Lung (tissue), 12 donors: ENCODE data around the gene DLG1. TPM values are rescaled to one million over a fixed set of nuclear protein-coding genes. Genes with fewer than 3 reads are reported as not detected.
A peak's percentile ranks its signal among the peaks of the same experiment; 100 is the strongest.
"Not testable (repeated sequence)": the region's sequence is repeated elsewhere in the genome, so short reads cannot be mapped to it uniquely, and the experiment has no call there.

Source experiments
- ATAC-seq: fragments of 200-7000 bp; cut with Tn5 transposase; one replicate; pipeline ENCODE4 v1.9.1; 2020; ENCODE audit warnings: moderate number of reproducible peaks; ENCODE audit not compliant: insufficient read depth, low FRiP score
- DNase-seq, 3 donors: peaks; one replicate each; pipeline ENCODE4 v3.0.0-alpha.2; 2013 to 2017
- H3K27ac ChIP-seq, 2 donors: one replicate each; pipeline ENCODE4 v1.5.1; 2013; ENCODE audit warnings: mild to moderate bottlenecking in 2 of 2, moderate library complexity in 2 of 2, control low read depth in 1 of 2, inconsistent platforms in 1 of 2, low read depth in 1 of 2, low read length in 1 of 2
- H3K27me3 ChIP-seq, 3 donors: one replicate each; pipeline ENCODE4 v1.5.1; 2013; ENCODE audit warnings: low read length in 2 of 3; ENCODE audit not compliant: control insufficient read depth in 3 of 3, insufficient read depth in 3 of 3
- H3K36me3 ChIP-seq, 4 donors: one replicate each; pipeline ENCODE4 v1.5.1; 2013; ENCODE audit warnings: low read length in 4 of 4, mild to moderate bottlenecking in 1 of 4, moderate library complexity in 1 of 4; ENCODE audit not compliant: control insufficient read depth in 4 of 4, insufficient read depth in 4 of 4
- H3K4me1 ChIP-seq, 5 donors: one replicate each; pipeline ENCODE4 v1.5.1; 2013; ENCODE audit warnings: low read length in 5 of 5, mild to moderate bottlenecking in 2 of 5, moderate library complexity in 1 of 5; ENCODE audit not compliant: control insufficient read depth in 5 of 5, insufficient read depth in 5 of 5
- H3K4me3 ChIP-seq: one replicate; pipeline ENCODE4 v1.5.1; 2013; ENCODE audit warnings: mild to moderate bottlenecking, control low read depth, moderate library complexity
- H3K9ac ChIP-seq, 2 donors: one replicate each; pipeline ENCODE4 v1.5.1; 2013; ENCODE audit warnings: low read length in 2 of 2, control low read depth in 1 of 2; ENCODE audit not compliant: insufficient read depth in 1 of 2
- H3K9me3 ChIP-seq, 4 donors: one replicate each; pipeline ENCODE4 v1.5.1; 2013; ENCODE audit warnings: low read length in 3 of 4, mild to moderate bottlenecking in 1 of 4, moderate library complexity in 1 of 4; ENCODE audit not compliant: control insufficient read depth in 4 of 4, insufficient read depth in 3 of 4
- WGBS, 2 donors: extraction: QIAGEN DNeasy Blood & Tissue Kit; methylation state at CpG; one replicate each; pipeline ENCODE4 v1.1.7; 2013; 5-methylcytosine and 5-hydroxymethylcytosine counted together
- polyA plus RNA-seq, 2 donors: library from polyadenylated mRNA; stranded (reverse); fragments of 200-250 nt; gene quantifications; one replicate each; pipeline ENCODE4 v1.2.1, GENCODE V29; 2013
- total RNA-seq, 2 donors: library from RNA; depleted of rRNA in 1 of 2; stranded (reverse); fragments of >200 nt in 1 of 2; gene quantifications; one replicate each; pipeline ENCODE4 v1.2.1, GENCODE V29; 2014 to 2021
- TF ChIP-seq, protein P1 (sequence below): IDR thresholded peaks from 2 replicates; pipeline ENCODE4 v1.5.1; 2012; ENCODE audit warnings: mild to moderate bottlenecking; ENCODE audit errors: control extremely low read depth, extremely low read depth
- donor health status: control.
- donor health status: control.
- donor health status: Bipolar disorder and iron deficiency.
- donor health status: healthy.
- donor health status: DM: yes; HTN: yes; CAD: no.

Gene DLG1
- total and polyA plus RNA-seq, 4 donors = 16.0 to 114 (median 45.7) TPM

DNA sequence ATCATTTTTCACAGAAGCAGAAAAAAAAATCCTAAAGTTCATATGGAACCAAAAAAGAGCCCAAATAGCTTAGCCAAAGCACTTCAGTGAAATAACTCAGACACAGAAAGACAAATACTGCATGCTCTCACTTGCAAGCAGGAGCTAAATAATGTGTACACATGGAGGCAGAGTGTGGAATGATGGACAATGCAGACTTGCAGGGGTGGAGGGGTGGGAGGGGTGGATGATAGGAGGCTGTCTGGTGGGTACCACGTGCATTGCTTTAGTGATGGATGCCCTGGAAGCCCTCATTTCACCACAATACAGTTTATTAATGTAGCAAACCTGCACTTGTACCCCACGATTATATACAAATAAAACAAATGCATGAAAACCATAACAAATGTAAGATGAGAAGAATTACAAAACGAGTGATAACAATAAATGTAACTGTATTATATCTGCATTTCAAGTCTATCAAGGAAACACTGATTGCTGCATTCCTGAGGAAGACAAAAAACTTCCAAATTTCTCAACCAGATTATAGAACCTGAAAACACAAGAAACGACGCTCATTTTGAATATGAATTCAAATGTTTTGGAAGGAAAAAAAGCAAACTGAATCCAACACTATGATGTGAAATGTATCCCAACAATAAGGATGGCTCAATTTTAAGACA, 96.5 kb downstream of the DLG1 start:
- TF ChIP-seq, protein P1, sequence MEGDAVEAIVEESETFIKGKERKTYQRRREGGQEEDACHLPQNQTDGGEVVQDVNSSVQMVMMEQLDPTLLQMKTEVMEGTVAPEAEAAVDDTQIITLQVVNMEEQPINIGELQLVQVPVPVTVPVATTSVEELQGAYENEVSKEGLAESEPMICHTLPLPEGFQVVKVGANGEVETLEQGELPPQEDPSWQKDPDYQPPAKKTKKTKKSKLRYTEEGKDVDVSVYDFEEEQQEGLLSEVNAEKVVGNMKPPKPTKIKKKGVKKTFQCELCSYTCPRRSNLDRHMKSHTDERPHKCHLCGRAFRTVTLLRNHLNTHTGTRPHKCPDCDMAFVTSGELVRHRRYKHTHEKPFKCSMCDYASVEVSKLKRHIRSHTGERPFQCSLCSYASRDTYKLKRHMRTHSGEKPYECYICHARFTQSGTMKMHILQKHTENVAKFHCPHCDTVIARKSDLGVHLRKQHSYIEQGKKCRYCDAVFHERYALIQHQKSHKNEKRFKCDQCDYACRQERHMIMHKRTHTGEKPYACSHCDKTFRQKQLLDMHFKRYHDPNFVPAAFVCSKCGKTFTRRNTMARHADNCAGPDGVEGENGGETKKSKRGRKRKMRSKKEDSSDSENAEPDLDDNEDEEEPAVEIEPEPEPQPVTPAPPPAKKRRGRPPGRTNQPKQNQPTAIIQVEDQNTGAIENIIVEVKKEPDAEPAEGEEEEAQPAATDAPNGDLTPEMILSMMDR = no peak
- Histone ChIP-seq H3K27me3 (no peaks in the 10 kb centered on the region), H3K4me3 (no peak overlapping the region), H3K9ac (no peak overlapping the region), H3K36me3 (no peaks in the 10 kb centered on the region), H3K4me1 (peaks cover 0 to 4% (median 0%) of the 10 kb centered on the region in 5 donors), H3K27ac (no peak overlapping the region), H3K9me3 (no peaks in the 10 kb centered on the region)
- DNase-seq (no peak), ATAC-seq (no peak)
- 70 to 81% methylated on average over 5 of the region's 5 CpGs for WGBS, 2 donors

DNA sequence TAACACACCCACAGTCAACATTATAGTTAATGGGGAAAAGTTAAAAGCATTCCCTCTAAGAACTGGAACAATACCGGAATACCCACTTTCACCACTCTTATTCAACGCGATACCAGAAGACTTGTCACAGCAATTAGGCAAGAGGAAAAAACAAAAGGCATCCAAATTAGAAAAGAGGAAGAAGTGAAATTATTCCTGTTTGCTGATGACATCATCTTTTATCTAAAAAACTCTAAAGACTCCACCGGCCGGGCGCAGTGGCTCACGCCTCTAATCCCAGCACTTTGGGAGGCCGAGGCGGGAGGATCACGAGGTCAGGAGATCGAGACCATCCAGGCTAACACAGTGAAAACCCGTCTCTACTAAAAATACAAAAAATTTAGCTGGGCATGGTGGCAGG, 97.6 kb downstream of the DLG1 start:
- H3K27ac ChIP-seq, H3K27me3 ChIP-seq, H3K4me1 ChIP-seq, DNase-seq, H3K9ac ChIP-seq, H3K36me3 ChIP-seq, H3K4me3 ChIP-seq, H3K9me3 ChIP-seq: not testable (repeated sequence)
- 82 to 87% methylated on average over 12 of the region's 12 CpGs for WGBS, 2 donors
- ATAC-seq = peak; percentile 11

DNA sequence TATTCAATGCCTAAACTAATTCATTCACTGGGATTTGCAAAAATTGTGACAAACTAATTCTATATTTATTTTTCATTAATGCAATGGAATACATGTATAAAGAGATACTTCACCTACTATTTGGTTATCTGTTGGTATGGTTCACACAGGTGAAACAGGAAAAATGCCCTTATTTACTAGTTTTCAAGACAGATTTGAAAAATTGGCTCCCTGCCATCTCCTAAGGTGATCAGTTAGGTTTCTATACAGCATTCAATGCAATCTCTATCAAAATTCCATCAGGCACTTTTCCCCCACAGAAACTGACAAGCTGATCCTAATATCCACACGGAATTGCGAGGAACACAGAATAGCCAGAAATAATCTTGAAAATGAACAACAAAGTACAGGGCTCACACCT, 101.1 kb downstream of the DLG1 start:
- no peaks in the 10 kb centered on the region for H3K4me1 ChIP-seq
- no peaks in the 10 kb centered on the region for H3K9me3 ChIP-seq
- no peak for ATAC-seq
- no peak for DNase-seq
- peaks cover 0 to 5% (median 1%) of the 10 kb centered on the region in 4 donors for H3K36me3 ChIP-seq
- H3K4me3 ChIP-seq = no peak overlapping the region
- no peaks in the 10 kb centered on the region for H3K27me3 ChIP-seq
- no peak overlapping the region for H3K9ac ChIP-seq
- TF ChIP-seq, protein P1 = no peak
- WGBS, 2 donors = 97 to 99% methylated on average over 2 of the region's 2 CpGs
- no peak overlapping the region for H3K27ac ChIP-seq

DNA sequence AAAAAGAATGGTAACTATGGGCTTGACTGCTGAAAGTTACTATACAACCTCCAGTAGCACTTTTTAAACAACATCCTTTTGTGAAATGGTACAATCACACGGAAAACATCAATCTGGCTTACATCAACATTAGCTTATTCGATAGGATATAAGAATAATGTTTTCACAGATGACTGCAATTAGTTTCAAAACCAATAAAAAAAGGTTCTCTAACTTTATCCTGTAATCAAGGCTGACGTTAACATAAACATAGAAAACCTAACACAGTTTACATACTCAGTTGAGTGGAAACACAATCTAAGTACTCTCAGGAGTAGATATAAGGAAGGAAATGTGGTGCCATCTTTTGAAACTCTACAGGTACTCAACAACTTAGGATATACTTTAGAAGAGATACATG, 102.2 kb downstream of the DLG1 start:
- WGBS, 2 donors = 84% methylated on average over 3 of the region's 3 CpGs
- ATAC-seq = no peak

More for the DNA sequence above, 102.2 kb downstream of the DLG1 start:
- TF ChIP-seq, protein P1 = no peak
- H3K4me3 ChIP-seq = no peak overlapping the region
- no peaks in the 10 kb centered on the region for H3K9me3 ChIP-seq
- H3K27ac ChIP-seq = no peak overlapping the region
- no peaks in the 10 kb centered on the region for H3K4me1 ChIP-seq
- H3K36me3 ChIP-seq = peaks cover 0 to 5% (median 1%) of the 10 kb centered on the region in 4 donors
- no peak for DNase-seq
- H3K9ac ChIP-seq = no peak overlapping the region
- H3K27me3 ChIP-seq = no peaks in the 10 kb centered on the region
